GM08714 (cell line): ENCODE measurements around the gene ATG4A.

Experiments used
- H3K4me3 ChIP-seq: fragments of 200-500 bp; sonication (Bioruptor generic); 2 replicates; pipeline ENCODE4 v1.5.1; 2014; ENCODE audit warnings: mild to moderate bottlenecking, low read length, inconsistent platforms
- ZNF274 ChIP-seq: IDR thresholded peaks from 2 replicates; pipeline ENCODE4 v1.6.1; 2012; ENCODE audit warnings: mild to moderate bottlenecking, low read depth, low read length

Gene ATG4A

DNA sequence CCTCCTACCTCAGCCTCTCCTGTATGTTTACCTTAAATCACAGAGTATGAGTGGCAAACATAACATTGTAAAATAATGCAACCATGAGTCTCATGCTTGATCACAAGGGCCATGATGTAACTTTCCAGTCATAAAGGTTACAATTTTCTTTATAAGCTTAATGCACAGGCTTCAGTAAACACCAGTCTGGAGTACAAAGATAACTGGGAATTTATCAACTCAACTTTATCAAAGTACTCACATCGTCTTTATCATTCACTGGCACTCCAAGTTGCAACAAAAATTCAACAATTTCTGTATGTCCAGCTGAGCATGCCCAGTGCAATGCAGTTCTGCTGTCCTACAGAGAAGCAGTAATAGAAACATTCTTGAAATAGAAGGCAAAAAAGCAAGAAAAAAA lies 3.1 kb upstream of the ATG4A start:
- H3K4me3 ChIP-seq, result no peak overlapping the region
- no peak for TF ChIP-seq ZNF274

DNA sequence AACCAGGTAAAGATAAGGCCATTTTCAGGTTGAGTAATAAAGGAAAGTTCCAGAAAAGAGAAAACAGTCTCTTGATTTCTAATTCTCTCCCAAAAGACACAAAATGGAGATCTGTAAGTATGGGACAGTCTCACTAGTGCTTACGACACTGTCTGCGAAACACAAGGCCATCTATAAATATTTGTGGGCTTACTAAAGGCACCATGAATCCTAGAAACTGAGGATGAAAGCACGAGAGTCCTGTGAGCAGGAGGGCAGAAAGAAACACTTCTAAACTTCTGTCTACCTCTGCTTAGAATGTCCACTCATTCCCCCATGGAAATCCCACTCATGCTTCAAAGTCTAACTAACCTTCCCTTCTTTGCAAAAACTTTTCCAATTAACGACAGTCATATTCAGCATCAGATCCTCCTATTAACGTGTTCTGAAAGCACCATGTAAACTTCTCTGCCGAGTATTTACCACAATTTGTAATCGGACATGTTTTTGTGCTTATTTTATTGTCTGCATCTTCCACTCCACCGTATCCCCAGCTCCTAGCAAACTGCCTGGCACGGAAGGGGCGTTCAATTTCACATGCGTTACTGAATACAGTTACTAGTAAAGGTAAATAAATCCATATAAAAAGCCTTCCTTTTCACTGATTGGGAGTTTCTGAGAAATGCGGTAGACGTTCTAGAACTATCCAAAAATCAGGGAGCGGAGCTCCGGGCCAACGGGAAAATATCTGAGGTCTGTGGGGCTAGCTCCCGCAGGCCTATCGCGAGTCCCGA lies 901 bp upstream of the ATG4A start:
- peak overlapping the region; percentile 67 for H3K4me3 ChIP-seq
- no peak for TF ChIP-seq ZNF274

DNA sequence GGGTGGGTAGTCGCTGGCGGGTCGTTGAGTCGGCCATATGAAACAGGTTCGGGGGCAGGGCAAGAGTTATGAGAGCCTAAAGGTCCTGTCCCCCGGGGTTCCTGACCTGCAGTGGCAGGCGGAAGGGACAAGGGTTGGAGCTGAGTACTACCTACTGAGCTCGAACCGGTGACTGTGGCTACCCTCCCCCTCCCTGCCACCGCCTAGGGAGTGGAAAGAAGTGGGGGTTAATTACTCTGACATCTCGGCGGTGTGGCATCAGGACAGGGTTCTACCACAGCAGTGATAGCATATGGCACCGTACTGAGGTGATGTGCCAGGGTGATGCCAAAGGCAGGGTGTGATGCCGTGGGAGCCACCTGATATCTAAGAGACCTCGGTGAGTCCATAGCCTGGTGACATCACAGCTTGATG lies 307 bp downstream of the ATG4A start:
- H3K4me3 ChIP-seq, result peak overlapping the region; percentile 61
- TF ChIP-seq ZNF274, result no peak

DNA sequence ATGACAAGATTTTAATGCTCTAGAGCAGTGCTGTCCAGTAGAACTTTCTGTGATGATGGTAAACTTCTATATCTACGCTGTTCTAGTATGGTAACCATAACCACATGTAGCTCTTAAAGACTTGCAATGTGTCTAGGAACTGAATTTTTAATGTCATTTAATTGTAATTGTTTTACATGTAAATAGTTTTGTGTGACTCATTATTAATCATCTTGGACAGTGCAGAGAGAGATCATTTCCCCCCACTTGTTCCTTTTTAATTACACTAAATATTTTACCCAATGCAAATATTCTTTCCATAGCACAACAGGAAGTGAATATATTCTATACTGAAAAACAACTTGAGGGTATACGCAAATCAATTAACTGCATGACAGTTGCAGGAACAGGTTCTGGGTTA lies 5.8 kb downstream of the ATG4A start:
- H3K4me3 ChIP-seq, result no peak overlapping the region
- no peak for TF ChIP-seq ZNF274

DNA sequence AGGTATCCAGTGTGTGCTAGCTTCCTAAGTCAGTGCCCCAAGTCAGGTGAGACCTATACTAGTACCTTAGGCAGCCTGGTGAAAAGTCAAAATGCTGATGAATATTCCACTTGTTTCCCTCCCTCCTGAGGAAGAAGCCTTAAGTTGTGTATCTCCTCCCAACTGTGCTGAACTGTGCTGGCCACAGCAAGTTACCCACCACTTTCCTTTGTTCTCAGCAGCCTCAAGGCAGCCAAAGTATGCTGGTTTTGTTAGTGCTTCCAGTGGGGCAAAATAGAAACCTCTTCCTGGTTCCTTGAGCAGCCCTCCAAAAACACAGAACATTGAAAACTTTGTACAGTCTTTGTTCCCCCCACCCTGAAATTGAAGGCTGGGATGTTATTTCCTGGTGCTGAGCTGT lies 13.9 kb downstream of the ATG4A start:
- no peak for TF ChIP-seq ZNF274
- H3K4me3 ChIP-seq, result no peak overlapping the region

DNA sequence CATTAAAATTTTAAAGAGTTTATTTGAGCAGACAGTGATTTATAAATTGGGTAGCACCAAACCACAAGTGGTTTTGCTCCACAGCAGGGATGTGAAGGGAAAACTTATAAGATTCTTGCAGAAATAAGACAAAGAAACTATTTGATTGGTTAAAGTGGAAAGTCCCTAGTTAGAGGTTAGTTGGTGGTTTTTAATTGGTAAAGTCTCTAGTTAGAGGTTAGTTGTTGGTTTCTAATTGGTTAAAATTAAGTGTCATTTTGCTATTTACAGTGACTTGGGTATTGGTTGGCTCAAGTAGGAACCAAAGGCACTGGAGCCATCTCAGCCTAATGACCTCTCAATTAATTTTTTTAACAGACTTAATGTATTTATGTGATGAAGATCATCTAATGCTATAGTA lies 23.0 kb downstream of the ATG4A start:
- TF ChIP-seq ZNF274, result no peak
- H3K4me3 ChIP-seq, result no peak overlapping the region

DNA sequence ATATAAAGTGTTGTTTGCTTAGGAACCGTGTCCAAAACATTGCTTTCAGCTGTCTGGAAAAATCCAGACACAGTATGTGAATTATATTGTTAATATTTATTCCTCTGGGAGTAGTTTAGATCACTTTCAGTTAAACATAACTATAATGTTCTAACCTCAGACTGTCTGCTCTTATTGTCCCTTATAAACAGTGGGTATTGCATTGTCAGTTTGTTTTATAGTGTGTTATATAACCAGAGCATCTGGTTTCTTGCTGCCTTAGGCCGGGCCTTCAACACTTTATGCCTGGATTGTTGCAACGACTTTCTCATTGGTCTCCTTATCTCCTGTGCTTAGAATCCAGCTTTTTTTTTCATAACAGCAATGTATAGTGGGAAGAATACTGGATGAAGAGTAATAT lies 26.4 kb downstream of the ATG4A start:
- no peak overlapping the region for H3K4me3 ChIP-seq
- TF ChIP-seq ZNF274, result no peak

DNA sequence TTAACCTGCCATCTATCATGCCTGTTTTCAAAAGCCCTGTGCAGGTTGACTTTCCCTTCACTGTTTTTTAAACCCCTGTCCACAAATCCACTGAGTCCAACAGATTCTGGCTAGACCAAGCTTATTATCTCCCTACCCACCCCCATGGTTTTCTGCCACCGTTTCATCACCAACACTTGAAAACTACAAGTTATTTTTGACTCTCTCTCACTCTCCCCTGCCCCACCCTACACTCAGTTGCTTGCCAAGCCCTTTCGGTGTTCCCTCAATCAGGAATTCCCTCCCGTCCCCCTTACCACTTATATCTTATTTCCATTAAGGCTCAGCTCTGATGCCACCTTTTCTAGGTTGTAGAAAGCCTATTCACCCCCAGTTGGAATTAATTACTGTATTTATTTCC lies 29.7 kb downstream of the ATG4A start:
- no peak for TF ChIP-seq ZNF274
- no peak overlapping the region for H3K4me3 ChIP-seq

DNA sequence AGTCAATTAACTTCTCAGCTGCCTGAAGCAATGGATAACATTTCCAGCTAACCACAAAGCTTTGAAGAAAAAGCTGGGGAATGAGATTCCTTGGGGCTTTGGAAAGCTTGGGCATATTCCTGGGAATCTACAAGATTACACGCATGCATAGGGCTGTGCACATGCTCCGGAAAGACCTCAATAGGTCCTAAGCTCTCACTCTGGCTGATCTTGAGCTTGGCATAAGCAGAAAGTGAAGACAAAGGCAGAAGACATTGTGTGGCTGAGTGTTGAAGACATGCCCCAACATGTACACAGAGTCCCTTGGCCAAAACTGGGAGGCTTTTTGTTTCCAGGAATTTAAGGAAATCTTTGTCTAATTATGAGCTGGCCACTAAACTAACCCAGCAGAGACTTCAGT lies 31.2 kb downstream of the ATG4A start:
- no peak overlapping the region for H3K4me3 ChIP-seq
- TF ChIP-seq ZNF274, result no peak

DNA sequence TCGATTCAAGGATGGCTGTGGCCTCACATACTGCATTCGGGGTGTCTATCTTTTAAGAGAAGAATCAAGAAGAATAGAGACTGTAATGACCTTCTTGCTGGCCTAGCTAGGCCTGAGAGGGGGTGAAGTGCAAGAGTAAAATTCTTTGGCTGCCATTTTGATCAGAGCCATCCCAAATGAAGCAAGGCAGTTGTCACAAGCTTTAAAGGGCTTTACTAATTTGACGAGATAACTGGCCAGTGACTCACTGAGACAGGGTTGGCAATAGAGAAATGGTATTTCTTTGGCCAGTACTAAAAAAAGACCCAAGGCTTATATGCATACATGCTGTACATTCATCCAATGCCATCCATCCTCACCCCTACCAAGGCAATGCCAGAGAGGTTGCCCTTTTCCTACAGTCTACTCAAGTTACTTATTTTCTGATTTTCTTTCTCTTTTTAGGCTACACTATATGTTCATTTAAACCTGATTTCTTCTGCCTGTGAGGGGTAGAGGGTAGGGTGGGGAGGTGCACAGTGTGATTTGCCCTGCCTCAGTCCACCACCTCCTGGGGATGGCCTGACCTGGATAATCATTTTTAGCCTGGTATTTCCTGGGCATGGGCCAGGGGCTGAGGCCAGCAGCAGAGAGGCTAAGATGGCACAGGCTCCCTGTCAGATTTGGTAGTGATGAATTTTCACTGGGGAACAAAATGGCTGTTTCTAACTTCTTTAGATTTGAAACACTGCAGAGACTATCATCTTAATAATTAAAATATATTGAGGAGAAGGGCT lies 32.2 kb downstream of the ATG4A start:
- TF ChIP-seq ZNF274, result no peak
- H3K4me3 ChIP-seq, result no peak overlapping the region

DNA sequence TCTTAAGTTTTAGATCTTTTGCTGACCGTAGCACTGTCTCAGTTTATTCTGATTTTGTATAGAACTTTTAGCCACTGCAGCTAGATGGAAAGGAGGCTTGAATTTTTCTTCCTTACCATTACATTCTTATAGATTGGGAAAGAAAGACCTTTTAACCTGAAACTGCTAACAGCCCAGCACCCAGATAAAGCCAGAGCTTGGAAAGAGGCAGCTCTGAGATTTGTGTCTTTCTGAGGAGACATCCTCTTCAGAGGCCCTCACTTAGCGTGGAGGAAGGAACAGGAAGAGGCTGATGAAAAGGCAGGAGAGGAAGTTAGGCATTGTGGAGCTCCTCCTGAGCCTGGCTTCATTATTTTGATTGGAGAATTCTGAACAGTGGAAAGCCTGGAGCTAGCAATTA lies 35.1 kb downstream of the ATG4A start:
- TF ChIP-seq ZNF274, result no peak
- no peak overlapping the region for H3K4me3 ChIP-seq

DNA sequence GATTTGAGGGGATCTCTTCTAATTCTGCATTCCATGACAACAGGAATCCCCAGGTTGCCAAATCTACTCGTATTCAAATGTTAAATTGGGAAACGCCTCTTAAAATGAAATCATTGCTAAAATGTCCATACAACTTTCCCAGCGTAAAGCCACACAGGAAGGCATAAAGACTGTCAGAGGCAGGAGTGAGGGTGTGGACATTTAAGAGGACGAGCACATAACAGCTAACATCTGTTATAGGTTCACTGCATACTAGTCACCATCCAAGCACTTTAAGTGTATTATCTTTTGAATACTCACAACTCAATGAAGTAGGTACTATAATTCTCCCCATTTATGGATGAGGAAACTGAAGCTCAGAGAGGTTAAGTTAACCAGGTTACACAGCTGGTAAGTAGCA lies 35.6 kb downstream of the ATG4A start:
- H3K4me3 ChIP-seq, result no peak overlapping the region
- no peak for TF ChIP-seq ZNF274

DNA sequence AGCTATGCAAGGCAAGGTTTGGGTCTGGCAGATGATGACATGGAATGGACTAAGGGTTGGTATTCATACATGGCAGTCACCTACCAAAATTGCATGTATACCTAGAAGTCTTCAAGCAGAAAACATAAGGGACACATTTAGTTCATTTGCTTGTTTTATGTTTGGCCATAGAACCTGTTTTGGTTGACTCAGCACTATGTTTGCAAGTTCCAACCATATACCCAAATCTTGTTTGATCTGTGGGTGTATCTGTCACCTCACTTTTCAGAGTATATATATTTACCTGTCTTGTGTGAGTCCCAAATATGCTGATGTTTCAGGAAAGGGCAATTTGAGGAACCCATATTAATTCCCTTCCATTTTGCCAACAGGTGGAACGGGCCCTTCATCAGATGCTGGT lies 39.3 kb downstream of the ATG4A start:
- no peak for TF ChIP-seq ZNF274

DNA sequence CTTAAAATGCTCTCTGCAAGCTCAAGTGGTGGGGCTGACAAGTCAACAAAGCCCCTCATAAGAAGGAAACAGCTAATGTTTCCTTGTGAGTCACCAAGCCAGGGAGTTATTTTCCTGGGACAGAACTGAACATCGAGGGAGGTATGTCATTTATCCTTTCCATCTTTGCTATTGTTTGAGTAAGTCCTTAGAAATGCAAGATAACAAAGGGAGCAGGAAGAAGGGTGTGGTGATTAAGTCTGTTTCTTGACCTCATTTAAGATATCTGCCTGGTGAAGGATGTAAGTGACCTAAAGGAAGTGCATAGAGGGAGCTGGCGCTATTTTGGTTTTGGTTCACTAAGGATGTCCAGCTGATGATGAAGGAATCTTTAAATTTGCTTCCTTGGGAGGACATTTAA lies 39.9 kb downstream of the ATG4A start:
- no peak for TF ChIP-seq ZNF274
- H3K4me3 ChIP-seq, result no peak overlapping the region

More for the DNA sequence above, 39.3 kb downstream of the ATG4A start:
- H3K4me3 ChIP-seq, result no peak overlapping the region

DNA sequence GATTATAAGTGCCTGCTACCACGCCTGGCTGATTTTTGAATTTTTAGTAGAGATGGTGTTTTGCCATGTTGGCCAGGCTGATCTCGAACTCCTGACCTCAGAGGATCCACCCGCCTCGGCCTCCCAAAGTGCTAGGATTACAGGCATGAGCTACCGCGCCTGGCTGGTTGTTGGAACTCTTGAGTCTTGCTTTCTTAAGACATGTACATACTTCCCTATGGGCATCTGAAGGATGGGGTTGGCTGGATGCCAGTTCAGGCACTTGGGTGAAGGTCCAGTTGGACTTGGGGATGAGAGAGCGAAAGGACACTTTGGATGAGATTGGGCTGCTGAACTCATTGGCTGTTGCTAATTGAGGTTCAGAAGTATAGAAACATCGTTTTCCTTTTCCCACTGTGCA lies 40.5 kb downstream of the ATG4A start:
- no peak for TF ChIP-seq ZNF274
- no peak overlapping the region for H3K4me3 ChIP-seq

DNA sequence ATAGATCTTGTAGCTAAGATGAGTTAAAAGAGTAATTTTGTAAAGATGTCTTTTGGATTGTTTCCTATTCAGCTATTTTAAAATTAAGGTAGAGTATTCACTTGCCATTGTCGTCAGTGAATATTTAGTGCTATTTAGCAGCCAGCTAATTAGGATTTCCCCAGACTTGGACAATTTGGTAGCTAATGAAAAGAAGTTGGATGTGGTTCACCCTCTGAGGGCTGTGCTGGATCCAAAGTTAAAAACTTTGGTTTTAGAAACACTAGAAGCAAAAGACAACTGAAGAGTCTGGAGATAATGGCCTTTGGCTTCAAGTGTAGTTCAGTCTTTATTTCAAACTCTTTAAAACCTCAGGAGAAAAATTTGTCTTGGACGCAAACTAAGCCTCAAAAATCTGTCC lies 41.3 kb downstream of the ATG4A start:
- no peak for TF ChIP-seq ZNF274

DNA sequence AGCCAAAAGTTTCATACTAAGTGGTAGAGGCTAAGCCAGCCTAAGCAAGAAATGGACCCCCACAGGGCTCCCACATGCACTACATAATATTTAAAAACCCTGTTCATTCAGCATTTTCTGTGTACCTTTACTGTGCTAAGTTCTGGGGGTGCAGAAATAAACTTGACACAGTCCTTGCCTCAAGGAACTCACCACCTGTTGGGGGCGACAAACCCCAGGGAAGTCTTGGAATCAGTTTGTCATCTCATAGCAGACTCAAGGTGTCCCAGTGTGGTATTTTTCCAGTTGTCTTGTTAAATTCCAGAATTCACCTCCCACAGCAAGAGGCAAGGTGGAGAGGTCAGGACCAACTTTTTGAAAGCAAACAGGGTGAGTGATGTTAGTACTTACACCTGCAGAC lies 43.1 kb downstream of the ATG4A start:
- H3K4me3 ChIP-seq, result no peak overlapping the region
- TF ChIP-seq ZNF274, result no peak

More for the DNA sequence above, 41.3 kb downstream of the ATG4A start:
- H3K4me3 ChIP-seq, result no peak overlapping the region
